NCI-H446 treated with DMSO at 0.1 percent for 48 hours (cell line): ENCODE data around the gene OR2T10.
"Not testable (repeated sequence)": the region's sequence is repeated elsewhere in the genome, so short reads cannot be mapped to it uniquely, and the experiment has no call there.

ENCODE experiments used
- DNase-seq: peaks from one replicate; lab custom pipeline; 2025; lab: John Stamatoyannopoulos, UW

The OR2T10 gene

DNA sequence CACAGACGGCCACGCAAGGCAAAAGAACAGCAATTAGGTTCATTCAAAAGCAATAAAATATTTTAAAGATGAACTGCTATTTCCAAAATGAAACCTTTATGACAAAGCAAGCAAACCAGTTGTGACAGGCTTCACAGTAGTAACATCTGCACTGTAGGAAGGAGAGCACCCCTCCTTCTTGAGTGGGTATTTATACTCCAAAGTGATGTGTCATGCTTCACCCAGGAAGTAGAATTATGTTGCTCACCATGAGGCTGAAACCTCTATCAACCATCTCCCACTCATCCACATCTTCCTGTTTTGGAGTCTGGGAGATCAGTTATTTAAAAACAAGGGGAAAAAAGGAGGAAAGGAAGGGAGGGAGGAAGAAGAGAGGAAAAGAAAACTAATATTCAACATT, 885 bp downstream of the OR2T10 start:
- DNase-seq, result no peak

DNA sequence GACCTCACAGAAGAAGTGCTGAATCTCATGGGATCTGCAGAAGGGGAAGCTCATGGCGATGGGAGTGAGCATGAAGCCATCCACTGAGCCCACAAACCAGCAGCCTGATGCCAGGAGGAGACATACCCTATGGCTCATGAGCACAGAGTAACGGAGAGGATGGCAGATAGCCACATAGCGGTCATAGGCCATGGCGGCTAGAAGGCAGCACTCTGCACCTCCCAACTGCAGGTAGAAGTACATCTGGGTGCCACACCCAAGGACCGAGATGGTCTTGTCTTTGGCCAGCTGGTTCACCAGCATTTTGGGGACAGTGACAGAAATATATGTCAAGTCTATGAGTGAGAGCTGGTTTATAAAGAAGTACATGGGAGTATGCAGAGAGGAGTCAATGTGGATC, 4.3 kb downstream of the OR2T10 start:
- DNase-seq, result no peak

DNA sequence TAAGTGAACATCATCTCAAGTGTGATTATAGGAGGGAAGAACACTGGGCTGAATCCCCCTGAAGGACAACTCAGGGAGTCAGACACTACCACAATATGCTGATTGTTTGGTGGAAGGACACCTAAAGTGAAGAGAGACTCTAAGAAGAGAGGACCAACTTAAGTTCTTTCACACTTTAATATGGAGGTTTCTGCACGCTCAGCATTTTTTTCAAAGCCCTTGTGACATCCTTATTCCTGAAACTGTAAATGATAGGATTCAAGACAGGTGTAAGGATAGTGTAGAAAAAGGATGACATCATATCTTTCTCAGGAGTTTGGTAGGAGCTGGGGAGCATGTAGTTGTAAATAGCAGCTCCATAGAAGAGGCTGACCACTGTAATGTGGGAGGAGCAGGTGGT, 4.8 kb downstream of the OR2T10 start:
- no peak for DNase-seq

DNA sequence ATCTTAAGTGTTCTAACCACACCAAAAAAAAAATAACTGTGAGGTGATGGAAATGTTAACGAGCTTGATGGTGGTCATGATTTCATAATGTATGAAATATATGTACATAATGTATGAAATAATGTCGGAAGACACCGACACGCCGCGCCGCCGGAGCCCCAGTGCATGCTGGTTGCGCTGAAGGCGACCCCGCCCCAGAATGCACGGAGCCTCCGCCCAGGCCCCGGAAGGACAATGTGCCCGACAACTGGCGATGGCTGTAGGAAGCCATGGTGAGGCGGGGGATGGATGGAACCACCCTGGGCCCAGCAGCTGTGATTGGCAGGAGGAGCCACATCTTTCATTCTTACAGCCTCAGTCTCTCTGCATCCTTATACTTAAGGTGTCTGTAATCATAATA, 7.4 kb downstream of the OR2T10 start:
- no peak for DNase-seq

DNA sequence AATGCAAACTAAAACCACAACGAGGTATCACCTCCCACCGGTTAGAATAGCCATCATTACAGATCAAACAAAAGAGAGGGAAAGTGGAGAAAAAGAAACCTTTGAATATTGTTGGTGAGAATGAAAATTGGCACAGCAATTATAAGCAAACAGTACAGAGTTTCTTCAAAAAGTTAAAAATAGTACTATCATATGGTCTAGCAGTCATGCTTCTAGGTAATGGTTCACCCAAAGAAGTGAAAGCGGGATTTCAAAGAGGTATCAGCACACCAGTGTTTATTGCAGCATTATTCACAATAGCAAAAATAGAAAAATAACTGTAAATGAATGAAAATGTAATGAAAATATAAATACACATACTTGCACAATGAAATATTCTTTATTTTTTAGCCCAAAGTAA, 8.2 kb downstream of the OR2T10 start:
- DNase-seq, result no peak

DNA sequence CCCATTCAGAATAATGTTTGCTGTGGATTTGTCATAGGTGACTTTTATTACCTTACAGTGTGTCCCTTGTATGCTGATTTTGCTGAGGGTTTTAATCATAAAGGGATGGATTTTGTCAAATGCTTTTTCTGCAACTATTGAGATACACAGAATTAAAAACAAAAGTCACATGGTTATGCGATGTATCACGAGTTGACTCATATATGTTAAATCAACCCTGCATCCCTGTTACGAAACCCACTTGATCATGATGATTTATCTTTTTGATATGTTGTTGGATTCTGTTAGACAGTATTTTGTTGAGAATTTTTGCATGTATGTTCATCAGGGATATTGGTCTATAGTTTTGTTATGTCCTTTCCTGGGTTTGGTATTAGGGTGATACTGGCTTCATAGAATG, 12.2 kb downstream of the OR2T10 start:
- DNase-seq, result no peak

DNA sequence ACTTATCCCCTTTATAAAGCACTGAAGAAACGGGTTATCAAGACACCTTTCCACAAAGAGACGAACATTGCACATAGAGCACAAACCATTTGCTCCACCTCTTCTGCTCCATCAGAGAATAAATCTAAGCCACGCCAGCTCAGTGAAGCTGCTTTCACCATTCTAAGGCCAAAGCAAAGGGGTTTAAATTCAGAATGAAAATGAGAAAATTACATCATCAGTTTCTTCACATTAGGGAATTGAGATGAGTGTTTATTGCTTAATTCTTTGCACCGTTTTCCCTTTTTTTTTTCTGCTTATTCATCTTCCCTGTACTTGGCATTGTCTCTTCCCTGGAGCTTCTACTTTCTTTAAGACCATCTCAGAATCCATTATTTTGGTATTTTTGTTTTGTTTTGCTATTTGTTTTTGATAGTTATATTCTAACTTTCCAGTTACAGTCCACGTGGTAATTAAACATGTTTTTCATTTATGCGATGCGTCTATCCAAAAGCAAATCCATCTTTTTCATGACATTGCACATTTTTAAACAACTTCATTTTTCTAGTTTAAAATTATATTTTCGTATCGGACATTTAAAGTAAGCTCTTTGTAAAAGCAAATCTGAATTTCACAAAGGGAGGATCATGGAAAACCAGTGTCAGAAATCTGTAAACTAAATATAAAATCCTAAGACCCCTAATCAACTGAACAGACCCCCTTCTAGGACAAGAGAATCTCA, 21.1 kb downstream of the OR2T10 start:
- DNase-seq, result no peak

DNA sequence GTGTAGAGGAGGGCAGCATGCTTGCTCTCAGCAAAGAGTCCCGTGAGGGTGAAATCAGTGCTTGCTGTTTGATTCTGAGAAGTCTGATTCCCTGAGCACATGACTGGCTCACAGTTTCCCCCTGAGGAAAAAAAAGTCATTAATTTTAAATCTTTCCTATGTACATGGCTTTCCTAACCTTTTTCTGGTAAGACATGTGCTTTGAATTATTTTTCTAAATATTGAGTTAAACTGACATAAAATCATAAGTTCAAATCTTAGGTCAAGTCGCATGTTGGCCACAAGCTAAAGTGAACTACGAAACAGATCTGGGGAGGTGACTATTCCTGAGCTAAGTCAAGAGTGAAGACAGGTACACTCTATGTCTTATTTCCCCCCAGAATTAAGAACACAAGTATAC, 22.8 kb downstream of the OR2T10 start, which contains the start of gene OR2T34:
OR2T34 (minus strand) TSS at position 101 of the 400 bp plus-strand sequence; CDS start at position 101, 0 bp downstream.
- DNase-seq, result not testable (repeated sequence)

DNA sequence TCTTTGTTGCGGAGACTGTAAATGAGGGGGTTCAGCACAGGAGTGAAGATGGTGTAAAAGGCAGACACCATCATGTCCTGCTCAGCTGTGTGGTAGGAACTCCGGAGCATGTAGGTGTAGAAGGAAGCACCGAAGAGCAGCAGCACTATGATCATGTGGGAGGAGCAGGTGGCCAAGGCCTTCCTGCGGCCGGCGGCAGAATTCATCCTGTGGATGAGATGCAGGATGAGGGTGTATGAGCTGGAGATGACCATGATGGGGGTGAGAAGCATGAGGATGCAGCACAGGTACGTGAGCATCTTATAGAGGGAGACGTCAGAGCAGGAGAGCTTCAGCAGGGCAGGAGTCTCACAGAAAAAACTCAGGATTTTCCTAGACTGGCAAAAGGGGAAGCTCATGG, 23.6 kb downstream of the OR2T10 start:
- DNase-seq, result not testable (repeated sequence)

DNA sequence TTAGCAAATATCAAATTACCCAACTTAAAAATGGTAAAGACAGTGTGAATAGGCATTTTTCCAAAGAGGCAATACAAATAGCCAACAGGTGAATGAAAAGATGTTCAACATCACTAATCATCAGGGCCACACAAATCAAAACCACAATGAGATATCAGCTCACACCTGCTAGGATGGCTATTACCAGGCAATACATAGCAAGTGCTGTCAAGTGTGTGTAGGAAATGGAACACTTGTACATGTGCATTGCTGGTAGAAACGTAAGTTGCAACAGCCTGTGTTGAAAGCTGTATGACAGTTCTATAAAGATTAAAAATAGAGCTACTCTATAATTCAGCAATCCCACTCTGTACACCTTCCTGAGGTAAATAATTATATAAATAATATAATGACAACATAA, 25.5 kb downstream of the OR2T10 start:
- not testable (repeated sequence) for DNase-seq

DNA sequence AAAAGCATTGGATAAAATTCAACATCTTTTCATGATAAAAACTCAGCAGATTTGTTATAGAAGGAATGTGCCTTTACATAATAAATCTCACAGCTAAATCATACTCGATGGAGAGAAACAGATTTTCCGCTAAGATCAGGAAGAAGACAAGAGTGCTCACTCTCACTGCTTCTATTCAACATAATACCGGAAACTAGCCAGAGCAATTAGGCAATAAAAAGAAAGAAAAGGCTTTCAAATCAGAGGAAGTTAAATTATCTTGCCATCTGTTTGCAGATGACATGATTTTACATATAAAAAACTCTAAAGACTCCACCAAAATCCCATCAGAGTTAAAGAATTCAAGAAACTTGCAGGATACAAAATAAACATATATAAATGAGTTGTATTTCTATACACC, 26.7 kb downstream of the OR2T10 start:
- not testable (repeated sequence) for DNase-seq

DNA sequence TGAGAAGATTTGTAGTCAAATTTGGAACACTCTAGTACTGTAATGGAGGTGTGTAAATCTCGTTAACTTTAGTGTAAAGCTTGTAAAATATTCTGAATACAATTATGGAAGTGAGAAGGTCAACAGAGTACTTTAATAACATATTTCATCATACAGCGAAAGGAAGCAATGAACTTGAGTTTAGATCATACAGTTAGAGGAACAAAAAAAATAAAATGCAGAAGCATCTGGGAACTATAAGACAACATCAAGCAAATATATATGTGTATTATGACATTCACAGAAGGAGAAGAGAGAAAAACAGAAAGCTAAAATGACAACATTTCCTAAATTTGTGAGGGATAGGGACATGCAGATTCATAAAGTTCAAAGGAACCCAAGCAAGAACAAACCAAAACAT, 28.5 kb downstream of the OR2T10 start:
- DNase-seq, result not testable (repeated sequence)

DNA sequence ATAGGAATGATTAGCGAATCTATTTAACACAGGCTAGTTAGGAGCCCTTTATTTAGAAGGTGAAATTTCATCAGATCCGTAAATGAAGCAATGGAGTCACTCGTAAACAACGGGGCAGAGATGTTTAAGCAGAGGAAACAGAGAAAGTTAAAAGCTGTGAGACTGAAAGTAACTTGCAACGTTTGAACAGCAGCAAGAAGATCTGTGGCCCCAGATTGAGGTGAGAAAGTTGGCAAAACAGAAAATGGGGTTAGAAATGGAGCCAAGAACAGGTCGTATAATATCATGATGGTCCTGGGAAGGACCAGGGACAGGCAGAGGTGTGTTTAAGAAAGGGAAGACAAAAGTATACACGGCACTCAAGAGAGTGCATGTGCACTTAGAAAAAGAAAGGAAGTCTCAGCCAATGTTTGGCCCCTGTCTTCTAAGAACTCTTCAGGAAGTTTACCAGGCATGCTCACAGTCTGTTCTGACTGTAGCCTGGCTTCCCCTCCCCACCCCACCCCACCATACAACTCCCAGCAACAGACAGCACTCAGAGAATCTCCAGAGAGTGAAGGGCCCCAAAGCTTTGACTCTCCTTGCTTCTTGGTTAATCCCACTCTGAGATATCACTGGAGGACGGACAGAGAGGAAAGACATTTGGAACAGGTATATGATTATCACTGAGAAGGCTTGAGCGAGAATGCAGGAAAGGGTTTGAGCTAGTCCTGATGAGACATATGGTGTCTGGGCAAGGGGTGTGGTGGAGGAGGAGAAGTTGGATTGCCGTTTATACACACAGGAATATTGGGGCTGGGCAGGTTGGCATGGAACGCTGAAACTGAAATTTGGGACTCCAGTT, 31.7 kb downstream of the OR2T10 start:
- DNase-seq, result not testable (repeated sequence)

DNA sequence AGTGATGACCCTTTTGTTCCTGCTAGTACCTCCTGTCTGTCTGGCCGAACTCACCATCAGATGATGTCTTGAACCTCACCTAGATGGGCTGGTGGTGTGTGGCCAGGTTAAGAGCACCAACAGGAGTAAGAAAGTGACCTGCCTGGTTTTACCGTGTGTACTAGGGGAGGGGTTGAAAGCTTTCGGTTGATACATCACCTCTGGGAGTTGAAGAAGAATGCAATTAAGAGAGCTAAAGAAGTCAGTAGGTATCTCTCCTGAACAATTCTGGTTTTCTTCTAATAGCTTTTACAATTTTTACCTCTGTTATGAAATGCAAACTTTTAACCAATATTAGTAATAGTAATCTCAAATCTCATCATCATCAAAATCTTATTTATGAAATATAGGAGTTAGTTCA, 34.8 kb downstream of the OR2T10 start, which contains the start of gene OR2T29:
OR2T29 (minus strand) TSS at position 101 of the 400 bp plus-strand sequence. CDS start 3,281 bp downstream, outside the sequence.
- DNase-seq, result not testable (repeated sequence)

DNA sequence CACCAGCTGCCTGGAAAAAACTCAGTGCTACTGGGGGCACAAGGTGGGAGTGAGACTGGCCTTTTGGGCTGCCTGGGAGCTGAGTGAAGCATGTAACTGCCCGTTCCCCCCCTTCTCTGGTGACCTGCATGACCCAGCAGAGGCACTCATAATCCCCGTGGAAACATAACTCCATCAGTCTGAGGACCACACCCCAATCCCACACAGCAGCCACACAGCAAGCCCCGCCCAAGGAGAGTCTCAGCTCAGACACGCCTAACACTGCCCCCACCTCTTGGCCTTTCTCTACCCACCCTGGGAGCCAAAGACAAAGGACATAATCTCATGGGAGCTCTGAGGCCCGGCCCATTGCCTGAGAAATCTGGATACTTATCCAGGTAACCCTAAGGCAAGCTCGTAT, 46.5 kb downstream of the OR2T10 start:
- not testable (repeated sequence) for DNase-seq

DNA sequence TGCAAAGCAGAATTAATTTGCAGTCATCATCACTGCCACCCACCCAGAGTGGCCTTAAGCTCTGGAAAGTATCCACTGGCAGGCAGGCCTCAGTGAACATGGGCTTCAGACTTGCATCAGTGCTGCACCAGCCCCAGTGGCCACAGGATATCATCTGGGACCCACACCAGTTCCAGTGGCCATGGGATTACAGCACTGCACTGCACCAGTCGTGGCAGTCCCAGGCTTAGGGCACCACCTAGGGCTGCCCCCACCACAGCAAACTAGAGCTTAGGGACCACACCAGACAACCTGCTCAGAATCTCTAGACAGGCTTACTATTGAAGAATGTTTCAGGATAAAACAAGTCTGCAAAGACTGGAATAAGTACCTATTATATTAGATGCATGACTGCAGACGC, 50.1 kb downstream of the OR2T10 start:
- not testable (repeated sequence) for DNase-seq
